Tibial artery (tissue), 4 donors: ENCODE results near the gene IARS1.

Experiments
- DNase-seq, 2 donors: peaks; one replicate each; pipeline ENCODE4 v3.0.0-alpha.2; 2019
- H3K27ac ChIP-seq, 2 donors: fragments of 200-600 bp; sonication (generic) in 1 of 2; 1 replicate in 1 of 2; 2 replicates in 1 of 2; pipeline ENCODE4 v1.5.1; 2018 to 2019; ENCODE audit warnings: mild to moderate bottlenecking in 1 of 2
- H3K27me3 ChIP-seq, 2 donors: fragments of 200-600 bp; sonication (generic) in 1 of 2; one replicate each; pipeline versions ENCODE4 v1.5.1 to v1.6.0; 2016 to 2019
- H3K36me3 ChIP-seq, 3 donors: fragments of 200-600 bp; sonication (generic) in 2 of 3; one replicate each; pipeline ENCODE4 v1.5.1; 2016 to 2019; ENCODE audit warnings: mild to moderate bottlenecking in 2 of 3
- H3K4me1 ChIP-seq, 4 donors: fragments of 200-600 bp; sonication (generic) in 2 of 4; 1 replicate in 3 of 4; 2 replicates in 1 of 4; pipeline ENCODE4 v1.5.1; 2016 to 2019
- H3K4me3 ChIP-seq, 2 donors: fragments of 200-600 bp; sonication (generic) in 1 of 2; 1 replicate in 1 of 2; 2 replicates in 1 of 2; pipeline ENCODE4 v1.5.1; 2018 to 2019; ENCODE audit warnings: mild to moderate bottlenecking in 2 of 2
- H3K9me3 ChIP-seq, 3 donors: fragments of 200-600 bp; sonication (generic) in 1 of 3; one replicate each; pipeline ENCODE4 v1.5.1; 2016 to 2019
- intact Hi-C: fragments of 100-400 bp; cut with DNase I; formaldehyde crosslinking; loops from one replicate; pipeline ENCODE4 v1.15.0; 2023; ENCODE audit warnings: low total_unique reads
- TF ChIP-seq, protein P1 (sequence below), 2 experiments: fragments of 200-600 bp in 1 of 2; fragments of 450-650 bp in 1 of 2; IDR thresholded peaks; one replicate each; pipeline ENCODE4 v1.5.1; 2017 to 2019; ENCODE audit warnings: antibody characterized with exemption in 2 of 2, mild to moderate bottlenecking in 1 of 2, moderate library complexity in 1 of 2

Gene IARS1

DNA sequence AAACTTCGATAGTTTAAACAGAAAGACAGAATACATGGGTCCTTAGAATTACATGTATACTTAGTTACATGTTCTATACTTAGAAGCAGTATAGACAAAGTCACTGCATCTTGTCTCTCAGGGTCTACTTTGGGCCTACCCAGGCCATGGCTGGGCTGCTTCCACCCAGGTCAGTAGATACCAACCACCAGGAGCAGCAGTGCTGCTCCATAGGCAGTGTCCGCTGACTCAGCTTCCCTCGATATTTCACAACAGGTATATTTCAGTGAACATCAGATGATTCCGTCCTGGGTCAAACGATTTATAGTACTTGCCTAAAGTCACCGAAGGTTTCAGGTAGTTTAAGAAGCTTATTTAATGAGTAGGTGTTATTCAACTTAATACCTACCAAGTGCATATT lies 18.0 kb downstream of the IARS1 start:
- TF ChIP-seq, protein P1, sequence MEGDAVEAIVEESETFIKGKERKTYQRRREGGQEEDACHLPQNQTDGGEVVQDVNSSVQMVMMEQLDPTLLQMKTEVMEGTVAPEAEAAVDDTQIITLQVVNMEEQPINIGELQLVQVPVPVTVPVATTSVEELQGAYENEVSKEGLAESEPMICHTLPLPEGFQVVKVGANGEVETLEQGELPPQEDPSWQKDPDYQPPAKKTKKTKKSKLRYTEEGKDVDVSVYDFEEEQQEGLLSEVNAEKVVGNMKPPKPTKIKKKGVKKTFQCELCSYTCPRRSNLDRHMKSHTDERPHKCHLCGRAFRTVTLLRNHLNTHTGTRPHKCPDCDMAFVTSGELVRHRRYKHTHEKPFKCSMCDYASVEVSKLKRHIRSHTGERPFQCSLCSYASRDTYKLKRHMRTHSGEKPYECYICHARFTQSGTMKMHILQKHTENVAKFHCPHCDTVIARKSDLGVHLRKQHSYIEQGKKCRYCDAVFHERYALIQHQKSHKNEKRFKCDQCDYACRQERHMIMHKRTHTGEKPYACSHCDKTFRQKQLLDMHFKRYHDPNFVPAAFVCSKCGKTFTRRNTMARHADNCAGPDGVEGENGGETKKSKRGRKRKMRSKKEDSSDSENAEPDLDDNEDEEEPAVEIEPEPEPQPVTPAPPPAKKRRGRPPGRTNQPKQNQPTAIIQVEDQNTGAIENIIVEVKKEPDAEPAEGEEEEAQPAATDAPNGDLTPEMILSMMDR (IDR thresholded peaks at IDR 0.05) = no peak
- no peak overlapping the region for H3K27ac ChIP-seq
- no peaks in the 10 kb centered on the region for H3K9me3 ChIP-seq
- no peak overlapping the region for H3K4me3 ChIP-seq
- no peaks in the 10 kb centered on the region for H3K27me3 ChIP-seq
- H3K36me3 ChIP-seq = peaks cover 76 to 99% (median 95%) of the 10 kb centered on the region in 3 donors
- no peak for DNase-seq
- intact Hi-C loops = no loop called here
- no peaks in the 10 kb centered on the region for H3K4me1 ChIP-seq

DNA sequence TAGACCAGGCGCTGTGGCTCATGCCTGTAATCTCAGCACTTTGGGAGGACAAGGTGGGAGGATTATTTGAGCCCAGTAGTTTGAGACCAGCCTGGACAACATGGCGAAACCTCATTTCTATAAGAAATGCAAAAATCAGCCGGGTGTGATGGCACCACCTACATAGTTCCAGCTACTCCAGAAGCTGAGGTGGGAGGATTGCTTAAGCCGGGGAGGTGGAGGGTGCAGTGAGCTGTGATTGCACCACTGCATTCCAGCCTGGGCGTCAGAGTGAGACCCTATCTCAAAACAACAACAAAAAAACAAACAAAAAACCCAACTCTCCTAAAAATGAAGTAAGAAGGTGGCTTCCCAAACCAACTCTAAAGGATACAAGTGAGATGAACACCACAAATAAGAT lies 23.0 kb downstream of the IARS1 start:
- Histone ChIP-seq H3K9me3 (no peaks in the 10 kb centered on the region), H3K36me3 (peaks cover 82 to 99% (median 96%) of the 10 kb centered on the region in 3 donors), H3K27me3 (no peaks in the 10 kb centered on the region), H3K4me3 (no peak overlapping the region), H3K4me1 (no peaks in the 10 kb centered on the region), H3K27ac (no peak overlapping the region)
- TF ChIP-seq, protein P1 (IDR thresholded peaks at IDR 0.05) = no peak
- intact Hi-C loops = no loop called here
- no peak for DNase-seq

DNA sequence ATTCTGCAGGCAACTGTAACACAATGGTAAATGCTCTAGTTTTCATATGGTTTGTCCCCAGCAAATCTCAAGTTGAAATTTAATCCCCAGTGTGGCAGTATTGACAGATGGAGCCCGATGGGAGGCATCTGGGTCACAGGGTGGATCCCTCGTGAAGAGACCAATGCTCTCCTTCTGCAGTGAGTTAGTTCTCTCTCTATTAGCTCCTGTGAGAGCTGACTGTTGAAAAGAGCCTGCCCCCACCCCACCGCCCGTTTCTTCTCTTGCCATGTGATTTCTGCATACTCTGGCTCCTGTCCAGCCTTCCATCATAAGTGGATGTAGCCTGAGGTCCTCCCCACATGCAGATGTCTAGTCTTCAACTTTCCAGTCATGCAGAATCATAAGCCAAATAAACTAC lies 27.0 kb downstream of the IARS1 start:
- H3K27me3 ChIP-seq = no peaks in the 10 kb centered on the region
- H3K9me3 ChIP-seq = no peaks in the 10 kb centered on the region
- intact Hi-C loops = no loop called here
- no peak overlapping the region for H3K27ac ChIP-seq
- peaks cover 96 to 100% (median 98%) of the 10 kb centered on the region in 3 donors for H3K36me3 ChIP-seq
- TF ChIP-seq, protein P1 (IDR thresholded peaks at IDR 0.05) = no peak
- H3K4me1 ChIP-seq = no peaks in the 10 kb centered on the region
- DNase-seq = no peak
- H3K4me3 ChIP-seq = no peak overlapping the region

DNA sequence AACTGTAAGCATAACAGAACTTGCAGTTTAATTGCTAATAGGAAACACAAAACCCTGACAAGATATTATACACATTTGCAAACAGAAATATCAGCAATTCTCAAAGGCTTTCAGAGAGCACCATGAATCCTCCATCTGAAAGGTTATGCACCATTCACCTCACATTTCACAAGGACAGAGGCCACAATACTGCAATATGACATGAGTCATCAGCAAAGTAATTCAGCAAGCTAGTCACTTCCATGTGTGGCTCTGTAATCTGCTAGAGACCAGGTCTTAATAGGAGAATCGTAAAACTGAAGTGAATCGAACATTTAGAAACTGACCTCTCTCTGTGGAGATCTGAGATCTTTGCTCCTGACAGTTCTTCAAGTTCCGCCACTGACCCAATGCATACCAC lies 28.3 kb downstream of the IARS1 start:
- Histone ChIP-seq H3K36me3 (peaks cover 94 to 100% (median 98%) of the 10 kb centered on the region in 3 donors), H3K27ac (no peak overlapping the region), H3K9me3 (no peaks in the 10 kb centered on the region), H3K27me3 (no peaks in the 10 kb centered on the region), H3K4me1 (no peaks in the 10 kb centered on the region), H3K4me3 (no peak overlapping the region)
- TF ChIP-seq, protein P1 (IDR thresholded peaks at IDR 0.05) = no peak
- intact Hi-C loops = no loop called here
- no peak for DNase-seq

DNA sequence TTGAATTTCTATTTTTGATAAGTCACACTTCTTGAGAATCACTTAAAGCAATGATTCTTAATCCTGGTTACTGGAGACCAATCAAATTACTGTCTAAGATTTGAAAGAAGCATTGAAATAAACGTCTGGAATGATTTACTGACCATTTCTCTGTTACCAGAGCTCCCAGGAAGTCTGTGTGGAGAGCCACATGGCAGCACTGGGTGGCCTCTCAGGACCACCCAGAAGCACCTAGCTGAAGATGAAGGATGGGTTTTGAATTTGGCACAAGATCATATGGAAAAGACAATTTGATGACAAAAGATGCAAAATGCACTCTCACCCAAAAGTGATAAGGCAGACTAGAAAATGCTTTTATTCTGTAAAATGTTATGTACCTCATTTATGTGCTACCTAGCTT lies 30.4 kb downstream of the IARS1 start:
- Histone ChIP-seq H3K4me1 (no peaks in the 10 kb centered on the region), H3K36me3 (peaks cover 92 to 100% (median 98%) of the 10 kb centered on the region in 3 donors), H3K27ac (no peak overlapping the region), H3K27me3 (no peaks in the 10 kb centered on the region), H3K9me3 (no peaks in the 10 kb centered on the region), H3K4me3 (no peak overlapping the region)
- TF ChIP-seq, protein P1 (IDR thresholded peaks at IDR 0.05) = no peak
- no peak for DNase-seq
- intact Hi-C loops = no loop called here

DNA sequence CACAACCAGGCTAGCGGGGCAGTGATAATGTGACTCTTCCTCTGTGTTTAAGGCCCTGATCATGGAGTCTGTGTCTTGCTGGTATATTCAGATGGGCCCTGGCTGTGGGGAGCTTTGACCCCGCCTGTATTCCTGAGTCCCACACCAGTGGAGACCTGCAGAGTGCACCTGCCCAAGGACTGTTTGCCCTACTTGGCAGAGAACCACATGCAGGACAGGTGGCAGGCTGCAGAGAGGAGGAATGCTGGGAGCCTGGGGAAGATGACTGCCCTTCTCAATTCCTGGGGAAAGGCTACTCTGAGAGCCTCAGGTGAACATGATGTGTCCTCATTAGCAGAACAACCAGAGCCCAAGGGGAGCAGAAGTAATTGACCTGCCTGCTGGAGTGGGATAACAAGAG lies 36.2 kb downstream of the IARS1 start:
- no peaks in the 10 kb centered on the region for H3K4me1 ChIP-seq
- TF ChIP-seq, protein P1 (IDR thresholded peaks at IDR 0.05) = no peak
- no peak for DNase-seq
- H3K27ac ChIP-seq = no peak overlapping the region
- H3K27me3 ChIP-seq = no peaks in the 10 kb centered on the region
- intact Hi-C loops = no loop called here
- peaks cover 87 to 98% (median 96%) of the 10 kb centered on the region in 3 donors for H3K36me3 ChIP-seq
- no peak overlapping the region for H3K4me3 ChIP-seq
- H3K9me3 ChIP-seq = no peaks in the 10 kb centered on the region
